ENCODE results near the gene ZNF524.

DNA sequence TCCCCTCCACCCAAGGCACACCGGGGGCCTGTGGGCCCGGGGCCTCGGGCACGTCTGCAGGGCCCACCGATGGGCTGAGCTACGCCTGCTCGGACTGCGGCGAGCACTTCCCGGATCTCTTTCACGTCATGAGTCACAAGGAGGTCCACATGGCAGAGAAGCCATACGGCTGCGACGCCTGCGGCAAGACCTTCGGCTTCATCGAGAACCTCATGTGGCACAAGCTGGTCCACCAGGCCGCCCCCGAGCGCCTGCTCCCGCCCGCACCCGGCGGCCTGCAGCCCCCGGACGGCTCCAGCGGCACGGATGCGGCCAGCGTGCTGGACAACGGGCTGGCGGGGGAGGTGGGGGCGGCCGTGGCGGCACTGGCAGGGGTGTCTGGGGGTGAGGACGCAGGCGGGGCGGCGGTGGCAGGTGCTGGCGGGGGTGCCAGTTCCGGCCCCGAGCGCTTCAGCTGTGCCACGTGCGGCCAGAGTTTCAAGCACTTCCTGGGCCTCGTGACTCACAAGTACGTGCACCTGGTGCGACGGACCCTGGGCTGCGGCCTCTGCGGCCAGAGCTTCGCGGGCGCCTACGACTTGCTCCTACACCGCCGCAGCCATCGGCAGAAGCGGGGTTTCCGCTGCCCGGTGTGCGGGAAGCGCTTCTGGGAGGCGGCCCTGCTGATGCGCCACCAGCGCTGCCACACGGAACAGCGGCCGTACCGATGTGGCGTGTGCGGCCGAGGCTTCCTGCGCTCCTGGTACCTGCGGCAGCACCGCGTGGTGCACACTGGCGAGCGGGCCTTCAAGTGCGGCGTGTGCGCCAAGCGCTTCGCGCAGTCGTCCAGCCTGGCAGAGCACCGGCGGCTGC, 15.7 kb downstream of the ZNF524 start:
- no peak for TF ChIP-seq POLR2A (IDR thresholded peaks at IDR 0.05; ENCODE audit: low read depth, low read length)
- no peak for TF ChIP-seq TAF1 (IDR thresholded peaks at IDR 0.05; ENCODE audit: borderline replicate concordance, low read depth, low read length)

Data from GM12892 (cell line).